Measurements from ENCODE around the gene CCDC194. TPM values are rescaled to one million over a fixed set of nuclear protein-coding genes. Genes with fewer than 3 reads are reported as not detected.

The CCDC194 gene
- total RNA-seq, 1 experiment from 2014 or later = not detected

DNA sequence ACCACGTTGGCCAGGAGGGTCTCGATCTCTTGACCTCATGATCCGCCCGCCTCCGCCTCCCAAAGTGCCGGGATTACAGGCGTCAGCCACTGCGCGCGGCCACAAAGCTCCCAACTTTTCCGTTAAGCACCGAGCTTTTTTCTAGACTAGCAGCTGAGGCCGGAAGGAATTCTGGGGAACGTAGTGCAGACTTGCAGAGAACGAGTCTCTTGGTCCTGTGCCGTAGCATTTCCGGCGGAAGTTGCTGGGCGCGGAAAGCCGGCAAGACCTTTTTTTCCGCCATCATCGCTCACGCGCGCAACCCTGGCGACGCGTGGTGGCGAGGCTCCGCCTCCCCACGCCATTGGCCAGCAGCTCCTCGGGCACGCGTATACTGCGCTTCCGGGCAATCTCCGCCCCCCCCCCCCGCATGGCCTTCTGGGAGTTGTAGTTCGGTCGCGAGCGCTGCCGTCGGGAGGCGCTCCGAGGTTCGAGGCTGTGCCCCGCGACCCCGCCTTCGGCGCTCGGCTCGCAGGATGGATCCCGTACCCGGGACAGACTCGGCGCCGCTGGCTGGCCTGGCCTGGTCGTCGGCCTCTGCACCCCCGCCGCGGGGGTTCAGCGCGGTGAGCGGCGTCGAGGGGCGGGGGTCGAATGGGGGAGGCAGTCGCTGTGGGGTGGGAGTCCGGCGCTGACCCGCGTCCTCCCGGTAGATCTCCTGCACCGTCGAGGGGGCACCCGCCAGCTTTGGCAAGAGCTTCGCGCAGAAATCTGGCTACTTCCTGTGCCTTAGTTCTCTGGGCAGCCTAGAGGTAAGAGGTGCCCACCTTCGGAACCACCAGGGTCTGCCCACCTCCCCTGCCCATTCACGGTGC lies 25.9 kb upstream of the CCDC194 start, which contains the start of gene MVB12A:
Gene MVB12A, plus strand, starts transcription at position 427 of the 854 bp plus-strand sequence. Its CDS starts 89 bp downstream, at position 516.
- peak within 1 kb of the TSS; percentile 84 for H3K9ac ChIP-seq (ENCODE audit: low read length)
- H3K27me3 ChIP-seq (ENCODE audit: insufficient read depth, low read length) = no peaks in the 10 kb centered on the region
- no peaks in the 10 kb centered on the region for H3K9me2 ChIP-seq (ENCODE audit: insufficient read depth)
- CTCF ChIA-PET = interaction anchor here (0.6 to 1.2 kb wide), 8 partner anchors 9 to 367 kb away, joined by 3 to 5 read pairs (median 3); partner anchors contain the start of gene TMEM221
- BruUV-seq (replicated peaks) = no TSS peak
- peak within 1 kb of the TSS; percentile 31 for H2AFZ ChIP-seq (ENCODE audit: low read depth, low read length, poor library complexity, severe bottlenecking)
- H3K4me3 ChIP-seq (replicated peaks in 1 of 2; ENCODE audit: low read depth in 1 of 2, low read length in 2 of 2) = peak within 1 kb of the TSS; percentile 91 to 93
- no peaks in the 10 kb centered on the region for H4K20me1 ChIP-seq (ENCODE audit: insufficient read depth)
- H3K4me2 ChIP-seq (ENCODE audit: low read length) = peak within 1 kb of the TSS; percentile 91
- peaks cover 11 to 34% of the 10 kb centered on the region in 2 experiments for H3K4me1 ChIP-seq (ENCODE audit: control insufficient read depth in 1 of 2, insufficient read depth in 2 of 2, low read length in 2 of 2)
- no peaks in the 10 kb centered on the region for H3K36me3 ChIP-seq (ENCODE audit: control insufficient read depth in 1 of 2, insufficient read depth in 2 of 2, low read length in 2 of 2)
- H3K27ac ChIP-seq (ENCODE audit: low read depth, low read length) = peak within 1 kb of the TSS; percentile 94
- POLR2A ChIA-PET = interaction anchor here (0.6 to 2.8 kb wide), 9 partner anchors 10 to 563 kb away, joined by 3 to 21 read pairs (median 4); partner anchors contain the start of genes B3GNT3, BST2, DDA1 and RPL18A
- intact Hi-C loops (cut with micrococcal nuclease) = no loop called here
- DNase-seq (ENCODE audit: low read depth, low spot score) = peak; percentile 98
- peaks cover 10% of the 10 kb centered on the region; the same call in 1 of the 2 replicates for H3K79me2 ChIP-seq (ENCODE audit: insufficient read depth, low read length)
- RAD21 ChIA-PET (ENCODE audit: low non-redundant PET in 1 of 2, low total read pairs in 2 of 2, uncharacterized antibody in 2 of 2, unreplicated experiment in 2 of 2) = interaction anchor here in 1 of 2 experiments (0.6 kb wide), 1 partner anchor 21 kb away, joined by 3 read pairs; no protein-coding TSS in a partner anchor
- peak; percentile 90 for ATAC-seq
- H3K9me3 ChIP-seq (ENCODE audit: control insufficient read depth in 1 of 2, insufficient read depth in 1 of 2, low read depth in 1 of 2, low read length in 2 of 2) = no peaks in the 10 kb centered on the region
- TF ChIP-seq, protein P1, sequence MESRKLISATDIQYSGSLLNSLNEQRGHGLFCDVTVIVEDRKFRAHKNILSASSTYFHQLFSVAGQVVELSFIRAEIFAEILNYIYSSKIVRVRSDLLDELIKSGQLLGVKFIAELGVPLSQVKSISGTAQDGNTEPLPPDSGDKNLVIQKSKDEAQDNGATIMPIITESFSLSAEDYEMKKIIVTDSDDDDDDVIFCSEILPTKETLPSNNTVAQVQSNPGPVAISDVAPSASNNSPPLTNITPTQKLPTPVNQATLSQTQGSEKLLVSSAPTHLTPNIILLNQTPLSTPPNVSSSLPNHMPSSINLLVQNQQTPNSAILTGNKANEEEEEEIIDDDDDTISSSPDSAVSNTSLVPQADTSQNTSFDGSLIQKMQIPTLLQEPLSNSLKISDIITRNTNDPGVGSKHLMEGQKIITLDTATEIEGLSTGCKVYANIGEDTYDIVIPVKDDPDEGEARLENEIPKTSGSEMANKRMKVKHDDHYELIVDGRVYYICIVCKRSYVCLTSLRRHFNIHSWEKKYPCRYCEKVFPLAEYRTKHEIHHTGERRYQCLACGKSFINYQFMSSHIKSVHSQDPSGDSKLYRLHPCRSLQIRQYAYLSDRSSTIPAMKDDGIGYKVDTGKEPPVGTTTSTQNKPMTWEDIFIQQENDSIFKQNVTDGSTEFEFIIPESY (IDR thresholded peaks at IDR 0.05; ENCODE audit: extremely low read depth, insufficient replicate concordance, low read length) = no peak
- peak; percentile 83 for TF ChIP-seq SIN3A (IDR thresholded peaks at IDR 0.05; ENCODE audit: low read depth)
- no peak for TF ChIP-seq EZH2 (IDR thresholded peaks at IDR 0.05)
- TF ChIP-seq ZNF274 (IDR thresholded peaks at IDR 0.05; ENCODE audit: low read depth, low read length) = no peak
- TF ChIP-seq SRF (IDR thresholded peaks at IDR 0.05; ENCODE audit: low read depth) = peak; percentile 85
- TF ChIP-seq, protein P2, sequence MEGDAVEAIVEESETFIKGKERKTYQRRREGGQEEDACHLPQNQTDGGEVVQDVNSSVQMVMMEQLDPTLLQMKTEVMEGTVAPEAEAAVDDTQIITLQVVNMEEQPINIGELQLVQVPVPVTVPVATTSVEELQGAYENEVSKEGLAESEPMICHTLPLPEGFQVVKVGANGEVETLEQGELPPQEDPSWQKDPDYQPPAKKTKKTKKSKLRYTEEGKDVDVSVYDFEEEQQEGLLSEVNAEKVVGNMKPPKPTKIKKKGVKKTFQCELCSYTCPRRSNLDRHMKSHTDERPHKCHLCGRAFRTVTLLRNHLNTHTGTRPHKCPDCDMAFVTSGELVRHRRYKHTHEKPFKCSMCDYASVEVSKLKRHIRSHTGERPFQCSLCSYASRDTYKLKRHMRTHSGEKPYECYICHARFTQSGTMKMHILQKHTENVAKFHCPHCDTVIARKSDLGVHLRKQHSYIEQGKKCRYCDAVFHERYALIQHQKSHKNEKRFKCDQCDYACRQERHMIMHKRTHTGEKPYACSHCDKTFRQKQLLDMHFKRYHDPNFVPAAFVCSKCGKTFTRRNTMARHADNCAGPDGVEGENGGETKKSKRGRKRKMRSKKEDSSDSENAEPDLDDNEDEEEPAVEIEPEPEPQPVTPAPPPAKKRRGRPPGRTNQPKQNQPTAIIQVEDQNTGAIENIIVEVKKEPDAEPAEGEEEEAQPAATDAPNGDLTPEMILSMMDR (IDR thresholded peaks at IDR 0.05 in 2 of 3, conservative IDR thresholded peaks at IDR 0.05 in 1 of 3; ENCODE audit: borderline replicate concordance in 1 of 3, insufficient read depth in 1 of 3, low read depth in 2 of 3, low read length in 2 of 3) = no peak
- no peak for TF ChIP-seq REST (IDR thresholded peaks at IDR 0.05; ENCODE audit: low read depth)
- TF ChIP-seq YY1 (IDR thresholded peaks at IDR 0.05; ENCODE audit: extremely low read depth, insufficient replicate concordance, low read depth, low read length) = peak; percentile 81
- TF ChIP-seq RAD21 (IDR thresholded peaks at IDR 0.05; ENCODE audit: low read depth) = no peak
- peak; percentile 73 for TF ChIP-seq POLR2AphosphoS5 (IDR thresholded peaks at IDR 0.05; ENCODE audit: low read depth, low read length)
- no peak for TF ChIP-seq ZFX (IDR thresholded peaks at IDR 0.05)
- TF ChIP-seq POLR2A (IDR thresholded peaks at IDR 0.05; ENCODE audit: borderline replicate concordance, extremely low read depth, insufficient read depth, insufficient read length) = peak; percentile 75
- TF ChIP-seq EZH2phosphoT487 (IDR thresholded peaks at IDR 0.05; ENCODE audit: borderline replicate concordance) = no peak
- peak; percentile 88 for TF ChIP-seq SP1 (IDR thresholded peaks at IDR 0.05; ENCODE audit: low read depth)
- TF ChIP-seq ELF1 (IDR thresholded peaks at IDR 0.05; ENCODE audit: borderline replicate concordance, low read depth) = no peak; the same call in 1 of the 2 replicates
- TF ChIP-seq JUND (IDR thresholded peaks at IDR 0.05) = no peak
- TF ChIP-seq, protein P3, sequence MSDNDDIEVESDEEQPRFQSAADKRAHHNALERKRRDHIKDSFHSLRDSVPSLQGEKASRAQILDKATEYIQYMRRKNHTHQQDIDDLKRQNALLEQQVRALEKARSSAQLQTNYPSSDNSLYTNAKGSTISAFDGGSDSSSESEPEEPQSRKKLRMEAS (IDR thresholded peaks at IDR 0.05) = peak; percentile 92
- peak; percentile 82 for TF ChIP-seq CBX3 (IDR thresholded peaks at IDR 0.05; ENCODE audit: low read depth)
- no peak for TF ChIP-seq FOSL1 (IDR thresholded peaks at IDR 0.05; ENCODE audit: low read depth)

Measured in HCT116 (cell line).